Measurements from ENCODE around the gene ZGPAT. TPM values are rescaled to one million over a fixed set of nuclear protein-coding genes. Genes with fewer than 3 reads are reported as not detected.

ZGPAT gene
- polyA plus RNA-seq, 1 donor from 2014 or later, result 60.8 TPM

DNA sequence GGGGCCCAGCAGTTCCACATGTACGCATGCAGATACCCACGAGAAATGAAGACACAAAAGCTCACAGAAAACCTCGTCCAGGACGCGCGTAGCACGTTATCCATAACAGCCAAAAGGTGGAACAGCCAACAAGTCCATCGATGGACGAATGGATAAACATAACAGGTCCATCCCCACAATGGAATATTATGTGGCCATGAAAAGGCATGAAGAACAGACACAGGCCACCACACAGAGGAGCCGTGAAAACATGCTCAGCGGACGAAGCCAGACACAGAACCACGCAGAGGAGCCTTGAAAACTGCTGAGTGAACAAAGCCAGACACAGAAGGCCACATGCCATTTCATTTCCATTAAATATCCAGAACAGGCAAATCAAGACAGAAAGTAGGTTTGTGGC is 69.8 kb downstream of the ZGPAT start:
- H3K9me3 ChIP-seq (ENCODE audit: low read length), result no peaks in the 10 kb centered on the region
- no peaks in the 10 kb centered on the region for H3K27me3 ChIP-seq (ENCODE audit: insufficient read depth, low read depth, low read length)

DNA sequence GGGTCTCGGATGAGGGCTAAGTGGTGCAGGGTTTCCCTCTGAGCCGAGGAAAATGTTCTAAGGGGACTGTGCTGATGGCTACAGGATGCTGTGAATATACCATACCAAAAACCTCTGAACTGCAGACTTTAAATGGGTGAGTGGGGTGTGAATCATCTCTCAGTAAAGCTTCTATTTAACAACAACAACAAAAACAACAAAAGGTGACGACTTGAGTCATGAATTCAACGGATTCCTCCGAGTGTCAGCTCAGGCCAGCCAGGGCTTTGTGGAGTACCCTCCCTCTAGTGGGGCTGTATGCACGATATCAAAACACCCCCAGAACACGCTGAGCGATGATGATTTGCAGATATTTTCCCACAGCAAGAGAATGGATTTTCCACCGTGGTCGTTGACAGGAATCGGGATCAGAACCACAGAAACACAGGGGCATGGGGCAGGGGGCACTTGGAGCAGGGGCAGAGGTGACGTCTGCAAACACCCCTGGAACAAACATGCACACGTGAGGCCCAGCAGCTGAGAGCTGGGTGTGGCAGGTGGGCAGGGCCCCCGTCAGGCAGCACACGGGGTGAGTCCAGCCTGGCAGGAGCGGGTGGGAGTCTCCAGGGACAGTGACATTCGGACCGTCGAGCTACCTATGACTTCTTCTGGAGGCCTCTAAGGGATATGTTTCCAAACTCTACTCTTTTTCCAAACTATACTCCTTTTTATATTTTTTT is 70.4 kb downstream of the ZGPAT start:
- TF ChIP-seq, protein P1, sequence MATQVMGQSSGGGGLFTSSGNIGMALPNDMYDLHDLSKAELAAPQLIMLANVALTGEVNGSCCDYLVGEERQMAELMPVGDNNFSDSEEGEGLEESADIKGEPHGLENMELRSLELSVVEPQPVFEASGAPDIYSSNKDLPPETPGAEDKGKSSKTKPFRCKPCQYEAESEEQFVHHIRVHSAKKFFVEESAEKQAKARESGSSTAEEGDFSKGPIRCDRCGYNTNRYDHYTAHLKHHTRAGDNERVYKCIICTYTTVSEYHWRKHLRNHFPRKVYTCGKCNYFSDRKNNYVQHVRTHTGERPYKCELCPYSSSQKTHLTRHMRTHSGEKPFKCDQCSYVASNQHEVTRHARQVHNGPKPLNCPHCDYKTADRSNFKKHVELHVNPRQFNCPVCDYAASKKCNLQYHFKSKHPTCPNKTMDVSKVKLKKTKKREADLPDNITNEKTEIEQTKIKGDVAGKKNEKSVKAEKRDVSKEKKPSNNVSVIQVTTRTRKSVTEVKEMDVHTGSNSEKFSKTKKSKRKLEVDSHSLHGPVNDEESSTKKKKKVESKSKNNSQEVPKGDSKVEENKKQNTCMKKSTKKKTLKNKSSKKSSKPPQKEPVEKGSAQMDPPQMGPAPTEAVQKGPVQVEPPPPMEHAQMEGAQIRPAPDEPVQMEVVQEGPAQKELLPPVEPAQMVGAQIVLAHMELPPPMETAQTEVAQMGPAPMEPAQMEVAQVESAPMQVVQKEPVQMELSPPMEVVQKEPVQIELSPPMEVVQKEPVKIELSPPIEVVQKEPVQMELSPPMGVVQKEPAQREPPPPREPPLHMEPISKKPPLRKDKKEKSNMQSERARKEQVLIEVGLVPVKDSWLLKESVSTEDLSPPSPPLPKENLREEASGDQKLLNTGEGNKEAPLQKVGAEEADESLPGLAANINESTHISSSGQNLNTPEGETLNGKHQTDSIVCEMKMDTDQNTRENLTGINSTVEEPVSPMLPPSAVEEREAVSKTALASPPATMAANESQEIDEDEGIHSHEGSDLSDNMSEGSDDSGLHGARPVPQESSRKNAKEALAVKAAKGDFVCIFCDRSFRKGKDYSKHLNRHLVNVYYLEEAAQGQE (IDR thresholded peaks at IDR 0.05; ENCODE audit: borderline replicate concordance), result no peak
- no peak for TF ChIP-seq TAF1 (IDR thresholded peaks at IDR 0.05; ENCODE audit: low read depth)
- no peak for TF ChIP-seq POLR2AphosphoS5 (IDR thresholded peaks at IDR 0.05)
- TF ChIP-seq MXI1 (conservative IDR thresholded peaks at IDR 0.05; ENCODE audit: poor library complexity, severe bottlenecking), result no peak
- TF ChIP-seq, protein P2, sequence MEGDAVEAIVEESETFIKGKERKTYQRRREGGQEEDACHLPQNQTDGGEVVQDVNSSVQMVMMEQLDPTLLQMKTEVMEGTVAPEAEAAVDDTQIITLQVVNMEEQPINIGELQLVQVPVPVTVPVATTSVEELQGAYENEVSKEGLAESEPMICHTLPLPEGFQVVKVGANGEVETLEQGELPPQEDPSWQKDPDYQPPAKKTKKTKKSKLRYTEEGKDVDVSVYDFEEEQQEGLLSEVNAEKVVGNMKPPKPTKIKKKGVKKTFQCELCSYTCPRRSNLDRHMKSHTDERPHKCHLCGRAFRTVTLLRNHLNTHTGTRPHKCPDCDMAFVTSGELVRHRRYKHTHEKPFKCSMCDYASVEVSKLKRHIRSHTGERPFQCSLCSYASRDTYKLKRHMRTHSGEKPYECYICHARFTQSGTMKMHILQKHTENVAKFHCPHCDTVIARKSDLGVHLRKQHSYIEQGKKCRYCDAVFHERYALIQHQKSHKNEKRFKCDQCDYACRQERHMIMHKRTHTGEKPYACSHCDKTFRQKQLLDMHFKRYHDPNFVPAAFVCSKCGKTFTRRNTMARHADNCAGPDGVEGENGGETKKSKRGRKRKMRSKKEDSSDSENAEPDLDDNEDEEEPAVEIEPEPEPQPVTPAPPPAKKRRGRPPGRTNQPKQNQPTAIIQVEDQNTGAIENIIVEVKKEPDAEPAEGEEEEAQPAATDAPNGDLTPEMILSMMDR (IDR thresholded peaks at IDR 0.05; ENCODE audit: poor library complexity, severe bottlenecking), result no peak
- no peak for TF ChIP-seq SMC3 (conservative IDR thresholded peaks at IDR 0.05; ENCODE audit: poor library complexity)
- TF ChIP-seq EP300 (conservative IDR thresholded peaks at IDR 0.05; ENCODE audit: poor library complexity, severe bottlenecking), result no peak
- TF ChIP-seq EZH2 (IDR thresholded peaks at IDR 0.05; ENCODE audit: borderline replicate concordance, insufficient read depth, low read length, poor library complexity, severe bottlenecking), result no peak
- no peak for TF ChIP-seq RAD21 (conservative IDR thresholded peaks at IDR 0.05)

More for the DNA sequence above, 69.8 kb downstream of the ZGPAT start:
- Histone ChIP-seq H3K79me2 (replicated peaks; ENCODE audit: insufficient read depth, low read length) (peaks cover 20% of the 10 kb centered on the region), H3K4me2 (ENCODE audit: low read length) (no peak overlapping the region), H3K9ac (ENCODE audit: low read length) (no peak overlapping the region), H3K9me2 (ENCODE audit: insufficient read depth, low read length) (no peaks in the 10 kb centered on the region), H3K36me3 (ENCODE audit: insufficient read depth, low read length) (no peaks in the 10 kb centered on the region), H3F3A (ENCODE audit: insufficient read depth, low read length, poor library complexity, severe bottlenecking) (no peaks in the 10 kb centered on the region), H4K20me1 (ENCODE audit: insufficient read depth) (no peaks in the 10 kb centered on the region), H3K27ac (ENCODE audit: low read length) (no peak overlapping the region), H2AFZ (ENCODE audit: low read depth, low read length) (no peak overlapping the region), H3K4me3 (ENCODE audit: low read length) (no peak overlapping the region)
- no peak for TF ChIP-seq RAD21 (conservative IDR thresholded peaks at IDR 0.05)
- TF ChIP-seq EP300 (conservative IDR thresholded peaks at IDR 0.05; ENCODE audit: poor library complexity, severe bottlenecking), result no peak
- TF ChIP-seq EZH2 (IDR thresholded peaks at IDR 0.05; ENCODE audit: borderline replicate concordance, insufficient read depth, low read length, poor library complexity, severe bottlenecking), result no peak
- no peak for TF ChIP-seq POLR2AphosphoS5 (IDR thresholded peaks at IDR 0.05)
- TF ChIP-seq TAF1 (IDR thresholded peaks at IDR 0.05; ENCODE audit: low read depth), result no peak
- TF ChIP-seq, protein P2 (IDR thresholded peaks at IDR 0.05; ENCODE audit: poor library complexity, severe bottlenecking), result no peak
- TF ChIP-seq SMC3 (conservative IDR thresholded peaks at IDR 0.05; ENCODE audit: poor library complexity), result no peak
- TF ChIP-seq, protein P1 (IDR thresholded peaks at IDR 0.05; ENCODE audit: borderline replicate concordance), result no peak
- no peak for TF ChIP-seq MXI1 (conservative IDR thresholded peaks at IDR 0.05; ENCODE audit: poor library complexity, severe bottlenecking)

More for the DNA sequence above, 70.4 kb downstream of the ZGPAT start:
- no peak overlapping the region for H3K4me2 ChIP-seq (ENCODE audit: low read length)
- H3K27me3 ChIP-seq (ENCODE audit: insufficient read depth, low read depth, low read length), result no peaks in the 10 kb centered on the region
- H3F3A ChIP-seq (ENCODE audit: insufficient read depth, low read length, poor library complexity, severe bottlenecking), result no peaks in the 10 kb centered on the region
- no peak overlapping the region for H2AFZ ChIP-seq (ENCODE audit: low read depth, low read length)
- no peaks in the 10 kb centered on the region for H3K9me2 ChIP-seq (ENCODE audit: insufficient read depth, low read length)
- no peaks in the 10 kb centered on the region for H3K36me3 ChIP-seq (ENCODE audit: insufficient read depth, low read length)
- H3K27ac ChIP-seq (ENCODE audit: low read length), result no peak overlapping the region
- no peak overlapping the region for H3K4me3 ChIP-seq (ENCODE audit: low read length)
- no peaks in the 10 kb centered on the region for H3K9me3 ChIP-seq (ENCODE audit: low read length)
- peaks cover 20% of the 10 kb centered on the region for H3K79me2 ChIP-seq (replicated peaks; ENCODE audit: insufficient read depth, low read length)
- H3K9ac ChIP-seq (ENCODE audit: low read length), result no peak overlapping the region
- H4K20me1 ChIP-seq (ENCODE audit: insufficient read depth), result no peaks in the 10 kb centered on the region
